PC-3 (cell line): ENCODE data around the gene DNAH1. TPM values are rescaled to one million over a fixed set of nuclear protein-coding genes. Genes with fewer than 3 reads are reported as not detected.
A peak's percentile ranks its signal among the peaks of the same experiment; 100 is the strongest.

ENCODE experiments used
- ATAC-seq: fragments of 200-7000 bp; cut with Tn5 transposase; 2 replicates; pipeline ENCODE4 v1.9.1; 2020; ENCODE audit warnings: mild to moderate bottlenecking, moderate library complexity
- BruUV-seq: library from RNA; stranded (reverse); fragments of 400-500 nt; replicated peaks from 2 replicates; lab custom pipeline; 2021; lab: Mats Ljungman, UMichigan
- CTCF ChIA-PET: fragments of 300-600 bp; sonication (Branson Sonifier 250); formaldehyde crosslinking; loops from one replicate; lab custom pipeline; 2022; ENCODE audit warnings: antibody characterized with exemption; lab: Charles Lee
- POLR2A ChIA-PET: fragments of 300-600 bp; sonication (Branson Sonifier 250); formaldehyde crosslinking; loops from one replicate; lab custom pipeline; 2022; ENCODE audit warnings: antibody characterized with exemption; ENCODE audit not compliant: unreplicated experiment; lab: Charles Lee
- DNase-seq: peaks from one replicate; pipeline ENCODE4 v3.0.0-alpha.2; 2015
- H2AFZ ChIP-seq: fragments of 300-600 bp; sonication (generic); 2 replicates; pipeline ENCODE4 v1.6.0; 2016; ENCODE audit warnings: antibody characterized with exemption, low read length
- H3F3A ChIP-seq: fragments of 300-600 bp; sonication (generic); one replicate; pipeline ENCODE4 v1.6.0; 2017; ENCODE audit warnings: antibody characterized with exemption, low read length, control low read depth, mild to moderate bottlenecking; ENCODE audit not compliant: unreplicated experiment
- H3K27ac ChIP-seq: fragments of 300-600 bp; sonication (generic); 2 replicates; pipeline ENCODE4 v1.5.1; 2016; ENCODE audit warnings: mild to moderate bottlenecking, low read length
- H3K27me3 ChIP-seq: fragments of 300-600 bp; sonication (generic); 2 replicates; pipeline ENCODE4 v1.6.1; 2016; ENCODE audit warnings: low read length, mixed read lengths
- H3K36me3 ChIP-seq: fragments of 300-600 bp; sonication (generic); 2 replicates; pipeline ENCODE4 v1.6.1; 2016; ENCODE audit warnings: low read depth, mixed run types, low read length, mixed read lengths
- H3K4me1 ChIP-seq: fragments of 300-600 bp; sonication (generic); 2 replicates; pipeline ENCODE4 v1.5.1; 2016; ENCODE audit warnings: low read length; ENCODE audit not compliant: insufficient read depth
- H3K4me2 ChIP-seq: fragments of 300-600 bp; sonication (generic); 2 replicates; pipeline ENCODE4 v1.6.0; 2016; ENCODE audit warnings: low read length
- H3K4me3 ChIP-seq: fragments of 300-600 bp; sonication (generic); 2 replicates; pipeline ENCODE4 v1.5.1; 2016; ENCODE audit warnings: mild to moderate bottlenecking, low read length, mixed read lengths
- H3K79me2 ChIP-seq: fragments of 300-600 bp; sonication (generic); 2 replicates; pipeline ENCODE4 v1.6.1; 2017; ENCODE audit warnings: low read length, mixed read lengths
- H3K9ac ChIP-seq: fragments of 300-600 bp; sonication (generic); 2 replicates; pipeline ENCODE4 v1.6.0; 2016; ENCODE audit warnings: mild to moderate bottlenecking, low read length
- H3K9me2 ChIP-seq: fragments of 300-600 bp; sonication (generic); replicated peaks from 2 replicates; pipeline ENCODE4 v1.6.1; 2016; ENCODE audit warnings: mixed run types, low read length, mixed read lengths
- H3K9me3 ChIP-seq: fragments of 300-600 bp; sonication (generic); 2 replicates; pipeline ENCODE4 v1.6.1; 2016; ENCODE audit warnings: low read length, mixed read lengths
- H4K20me1 ChIP-seq: fragments of 300-600 bp; sonication (generic); 2 replicates; pipeline ENCODE4 v1.6.1; 2016; ENCODE audit warnings: low read length, mixed read lengths
- EZH2 ChIP-seq: fragments of 300-600 bp; sonication (generic); IDR thresholded peaks from one replicate; pipeline ENCODE4 v1.6.1; 2017; ENCODE audit warnings: antibody characterized with exemption, mild to moderate bottlenecking, low read length; ENCODE audit not compliant: unreplicated experiment
- EZH2phosphoT487 ChIP-seq: fragments of 300-600 bp; sonication (generic); IDR thresholded peaks from 2 replicates; pipeline ENCODE4 v1.6.1; 2018; ENCODE audit warnings: mild to moderate bottlenecking, antibody characterized with exemption, low read length, borderline replicate concordance
- intact Hi-C: fragments of 100-400 bp; cut with micrococcal nuclease; formaldehyde crosslinking; loops from 2 replicates; pipeline ENCODE4 v1.9.0; 2023
- total RNA-seq: library from RNA; depleted of rRNA; stranded (reverse); fragments of >200 nt; gene quantifications from 2 replicates; pipeline ENCODE4 v1.2.3, GENCODE V29; 2014
- TF ChIP-seq, protein P1 (sequence below): fragments of 300-600 bp; sonication (generic); conservative IDR thresholded peaks from 2 replicates; pipeline ENCODE4 v1.5.1; 2017; ENCODE audit warnings: antibody characterized with exemption, low read depth, mild to moderate bottlenecking, low read length

DNAH1 gene
- total RNA-seq, 1 experiment from 2014 or later = 2.2 TPM

DNA sequence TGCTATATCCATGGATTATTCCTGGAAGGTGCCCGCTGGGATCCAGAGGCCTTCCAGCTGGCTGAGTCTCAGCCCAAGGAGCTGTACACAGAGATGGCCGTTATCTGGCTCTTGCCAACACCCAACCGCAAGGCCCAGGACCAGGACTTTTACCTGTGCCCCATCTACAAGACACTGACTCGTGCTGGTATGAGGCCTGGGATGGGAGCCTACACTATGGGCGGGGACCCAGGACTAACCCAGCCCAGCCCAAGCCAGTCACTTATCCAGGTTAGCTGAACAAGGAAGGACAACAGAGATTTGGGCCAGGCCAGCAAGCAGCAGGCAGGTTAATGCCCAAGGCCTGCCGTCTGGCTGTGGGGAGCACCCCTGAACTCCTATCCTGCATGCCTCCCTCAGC is 83.5 kb downstream of the DNAH1 start:
- Histone ChIP-seq H3K9ac (no peak overlapping the region), H3K27ac (no peak overlapping the region), H3K79me2 (no peaks in the 10 kb centered on the region), H3K9me2 (no peaks in the 10 kb centered on the region), H3K36me3 (peaks cover 32% of the 10 kb centered on the region; the same call in 1 of the 2 replicates), H3K4me1 (no peaks in the 10 kb centered on the region), H3F3A (no peaks in the 10 kb centered on the region), H3K4me2 (no peak overlapping the region), H2AFZ (no peak overlapping the region), H4K20me1 (no peaks in the 10 kb centered on the region), H3K27me3 (no peaks in the 10 kb centered on the region), H3K4me3 (no peak overlapping the region), H3K9me3 (no peaks in the 10 kb centered on the region)
- BruUV-seq = no TSS peak
- ChIA-PET CTCF (no interaction called here), POLR2A (no interaction called here)
- peak; percentile 27 for ATAC-seq
- TF ChIP-seq EZH2phosphoT487 (no peak), EZH2 (no peak)
- TF ChIP-seq, protein P1, sequence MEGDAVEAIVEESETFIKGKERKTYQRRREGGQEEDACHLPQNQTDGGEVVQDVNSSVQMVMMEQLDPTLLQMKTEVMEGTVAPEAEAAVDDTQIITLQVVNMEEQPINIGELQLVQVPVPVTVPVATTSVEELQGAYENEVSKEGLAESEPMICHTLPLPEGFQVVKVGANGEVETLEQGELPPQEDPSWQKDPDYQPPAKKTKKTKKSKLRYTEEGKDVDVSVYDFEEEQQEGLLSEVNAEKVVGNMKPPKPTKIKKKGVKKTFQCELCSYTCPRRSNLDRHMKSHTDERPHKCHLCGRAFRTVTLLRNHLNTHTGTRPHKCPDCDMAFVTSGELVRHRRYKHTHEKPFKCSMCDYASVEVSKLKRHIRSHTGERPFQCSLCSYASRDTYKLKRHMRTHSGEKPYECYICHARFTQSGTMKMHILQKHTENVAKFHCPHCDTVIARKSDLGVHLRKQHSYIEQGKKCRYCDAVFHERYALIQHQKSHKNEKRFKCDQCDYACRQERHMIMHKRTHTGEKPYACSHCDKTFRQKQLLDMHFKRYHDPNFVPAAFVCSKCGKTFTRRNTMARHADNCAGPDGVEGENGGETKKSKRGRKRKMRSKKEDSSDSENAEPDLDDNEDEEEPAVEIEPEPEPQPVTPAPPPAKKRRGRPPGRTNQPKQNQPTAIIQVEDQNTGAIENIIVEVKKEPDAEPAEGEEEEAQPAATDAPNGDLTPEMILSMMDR = no peak
- intact Hi-C loops = no loop called here
- no peak for DNase-seq

DNA sequence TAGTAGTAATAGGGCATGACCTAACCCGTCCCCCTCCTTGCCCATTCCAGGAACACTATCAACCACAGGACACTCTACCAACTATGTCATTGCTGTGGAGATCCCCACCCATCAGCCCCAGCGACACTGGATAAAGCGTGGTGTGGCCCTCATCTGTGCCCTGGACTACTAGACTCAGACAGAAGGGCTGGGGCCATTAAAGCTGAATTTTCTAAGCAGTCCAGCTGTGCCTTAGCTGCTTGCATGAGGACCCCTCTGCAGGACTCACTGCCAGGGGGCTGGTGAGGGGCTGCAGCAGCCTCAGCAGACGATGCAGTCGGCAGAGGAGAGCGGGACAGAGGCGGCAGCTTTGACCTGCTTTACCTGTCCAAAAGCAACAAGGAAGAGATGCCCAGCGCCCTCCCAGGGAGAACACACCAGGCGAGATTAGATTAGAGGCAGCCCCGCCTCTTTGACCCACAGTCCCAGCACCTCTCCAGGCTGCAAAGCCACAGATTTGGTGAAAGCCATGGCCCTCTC is 84.2 kb downstream of the DNAH1 start:
- TF ChIP-seq EZH2phosphoT487 (no peak), EZH2 (no peak)
- TF ChIP-seq, protein P1 = no peak
- peaks cover 38% of the 10 kb centered on the region for H3K36me3 ChIP-seq
- H2AFZ ChIP-seq = no peak overlapping the region
- BruUV-seq = no TSS peak
- intact Hi-C loops = no loop called here
- no peak for ATAC-seq
- H3F3A ChIP-seq = no peaks in the 10 kb centered on the region
- no peaks in the 10 kb centered on the region for H3K9me3 ChIP-seq
- no peaks in the 10 kb centered on the region for H3K27me3 ChIP-seq
- no peaks in the 10 kb centered on the region for H3K9me2 ChIP-seq
- H3K4me2 ChIP-seq = no peak overlapping the region
- no peak overlapping the region for H3K9ac ChIP-seq
- H3K79me2 ChIP-seq = no peaks in the 10 kb centered on the region
- H3K27ac ChIP-seq = no peak overlapping the region
- DNase-seq = no peak
- ChIA-PET POLR2A (no interaction called here), CTCF (no interaction called here)
- H3K4me3 ChIP-seq = no peak overlapping the region
- no peaks in the 10 kb centered on the region for H3K4me1 ChIP-seq
- no peaks in the 10 kb centered on the region for H4K20me1 ChIP-seq

DNA sequence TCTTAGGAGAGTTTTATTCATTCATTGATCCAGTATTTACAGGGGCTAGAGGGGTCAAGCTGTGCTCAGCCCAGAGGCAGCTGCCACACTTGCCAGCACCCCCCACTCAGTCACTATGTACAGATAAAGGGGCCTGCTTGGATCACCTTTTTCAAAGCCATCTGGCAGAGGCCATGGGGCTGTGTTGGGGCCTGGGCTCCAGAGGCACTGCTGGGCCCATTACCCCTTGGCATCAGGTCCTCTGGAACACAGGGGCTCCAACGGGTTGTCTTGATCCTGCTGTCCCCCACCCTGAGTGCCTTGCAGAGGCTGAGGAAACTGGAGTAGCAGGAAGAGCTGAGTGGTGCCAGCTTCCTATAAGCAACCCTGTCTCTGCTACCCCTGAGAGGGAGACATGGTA is 84.9 kb downstream of the DNAH1 start:
- ChIA-PET POLR2A (no interaction called here), CTCF (no interaction called here)
- no peaks in the 10 kb centered on the region for H3K9me3 ChIP-seq
- DNase-seq = no peak
- H3K27ac ChIP-seq = no peak overlapping the region
- no peaks in the 10 kb centered on the region for H3K79me2 ChIP-seq
- H3K9ac ChIP-seq = no peak overlapping the region
- H4K20me1 ChIP-seq = no peaks in the 10 kb centered on the region
- no peak overlapping the region for H3K4me2 ChIP-seq
- no peak overlapping the region for H3K4me3 ChIP-seq
- H3K27me3 ChIP-seq = no peaks in the 10 kb centered on the region
- H3K36me3 ChIP-seq = peaks cover 45% of the 10 kb centered on the region
- intact Hi-C loops = no loop called here
- no peak for ATAC-seq
- no peaks in the 10 kb centered on the region for H3K9me2 ChIP-seq
- TF ChIP-seq EZH2phosphoT487 (no peak), EZH2 (no peak)
- TF ChIP-seq, protein P1 = no peak
- no TSS peak for BruUV-seq
- H2AFZ ChIP-seq = no peak overlapping the region
- H3K4me1 ChIP-seq = no peaks in the 10 kb centered on the region
- no peaks in the 10 kb centered on the region for H3F3A ChIP-seq
